WERI-Rb-1 (cell line): Measurements from ENCODE around the gene RLBP1.
A peak's percentile ranks its signal among the peaks of the same experiment; 100 is the strongest.
"Not testable (repeated sequence)": the region's sequence is repeated elsewhere in the genome, so short reads cannot be mapped to it uniquely, and the experiment has no call there.

Experiments
- DNase-seq: peaks from one replicate; pipeline ENCODE4 v3.0.0-alpha.2; 2020
- H3K27ac ChIP-seq: fragments of 250-450 bp; sonication (Bioruptor Pico); 2 replicates; pipeline ENCODE4 v1.5.1; 2020; ENCODE audit warnings: mild to moderate bottlenecking, moderate library complexity
- H3K27me3 ChIP-seq: fragments of 250-450 bp; sonication (Bioruptor Pico); 2 replicates; pipeline ENCODE4 v1.5.1; 2021; ENCODE audit warnings: mild to moderate bottlenecking, low read depth, moderate library complexity; ENCODE audit not compliant: insufficient read depth, severe bottlenecking
- H3K36me3 ChIP-seq: fragments of 250-450 bp; sonication (Bioruptor Pico); 2 replicates; pipeline ENCODE4 v1.5.1; 2020; ENCODE audit warnings: mild to moderate bottlenecking, moderate library complexity
- H3K4me3 ChIP-seq: 2 replicates; pipeline ENCODE4 v1.5.1; 2011; ENCODE audit warnings: low read depth, mild to moderate bottlenecking, control low read depth, low read length
- H3K9me3 ChIP-seq: fragments of 250-450 bp; sonication (Bioruptor Pico); 2 replicates; pipeline ENCODE4 v1.5.1; 2021; ENCODE audit warnings: mild to moderate bottlenecking, moderate library complexity; ENCODE audit not compliant: severe bottlenecking
- TF ChIP-seq, protein P1 (sequence below): IDR thresholded peaks from 2 replicates; pipeline ENCODE4 v1.5.1; 2011; ENCODE audit warnings: low read depth, mild to moderate bottlenecking, control low read depth, inconsistent platforms, low read length

The RLBP1 gene

DNA sequence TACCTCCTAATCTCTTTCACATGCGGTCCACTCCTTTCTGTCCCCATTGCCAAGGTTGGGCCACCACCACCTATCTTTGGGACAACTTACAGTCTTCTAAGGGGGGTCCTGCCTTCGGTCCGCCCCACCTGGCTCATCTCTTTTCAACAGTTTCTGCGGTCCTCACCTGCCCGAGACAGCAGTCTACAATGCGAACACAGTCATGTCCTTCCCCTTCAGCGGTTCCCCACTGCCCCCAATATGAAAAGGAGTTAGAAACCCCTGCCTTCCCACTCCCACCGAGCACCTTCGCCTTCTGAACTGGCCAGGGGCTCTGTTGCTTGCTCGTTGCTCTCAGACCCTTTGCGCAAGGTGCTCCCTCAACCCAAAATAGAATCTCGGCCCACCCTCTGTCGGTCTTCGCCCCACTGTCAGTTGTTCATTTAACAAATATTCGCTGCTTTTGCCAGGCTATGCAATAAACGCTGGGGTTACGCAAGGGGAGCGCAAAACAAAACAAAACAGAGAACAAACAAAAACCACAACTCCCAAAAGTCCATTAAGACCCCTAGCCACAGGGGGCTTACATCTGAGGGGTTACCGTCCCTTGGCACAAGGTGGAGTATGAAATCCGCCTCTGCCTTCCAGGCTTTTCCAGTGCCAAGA lies 21.8 kb upstream of the RLBP1 start:
- Histone ChIP-seq H3K27me3 (no peaks in the 10 kb centered on the region), H3K36me3 (peaks cover 22% of the 10 kb centered on the region), H3K4me3 (peak overlapping the region; percentile 93), H3K9me3 (no peaks in the 10 kb centered on the region), H3K27ac (no peak overlapping the region)
- TF ChIP-seq, protein P1, sequence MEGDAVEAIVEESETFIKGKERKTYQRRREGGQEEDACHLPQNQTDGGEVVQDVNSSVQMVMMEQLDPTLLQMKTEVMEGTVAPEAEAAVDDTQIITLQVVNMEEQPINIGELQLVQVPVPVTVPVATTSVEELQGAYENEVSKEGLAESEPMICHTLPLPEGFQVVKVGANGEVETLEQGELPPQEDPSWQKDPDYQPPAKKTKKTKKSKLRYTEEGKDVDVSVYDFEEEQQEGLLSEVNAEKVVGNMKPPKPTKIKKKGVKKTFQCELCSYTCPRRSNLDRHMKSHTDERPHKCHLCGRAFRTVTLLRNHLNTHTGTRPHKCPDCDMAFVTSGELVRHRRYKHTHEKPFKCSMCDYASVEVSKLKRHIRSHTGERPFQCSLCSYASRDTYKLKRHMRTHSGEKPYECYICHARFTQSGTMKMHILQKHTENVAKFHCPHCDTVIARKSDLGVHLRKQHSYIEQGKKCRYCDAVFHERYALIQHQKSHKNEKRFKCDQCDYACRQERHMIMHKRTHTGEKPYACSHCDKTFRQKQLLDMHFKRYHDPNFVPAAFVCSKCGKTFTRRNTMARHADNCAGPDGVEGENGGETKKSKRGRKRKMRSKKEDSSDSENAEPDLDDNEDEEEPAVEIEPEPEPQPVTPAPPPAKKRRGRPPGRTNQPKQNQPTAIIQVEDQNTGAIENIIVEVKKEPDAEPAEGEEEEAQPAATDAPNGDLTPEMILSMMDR = no peak
- DNase-seq = no peak

DNA sequence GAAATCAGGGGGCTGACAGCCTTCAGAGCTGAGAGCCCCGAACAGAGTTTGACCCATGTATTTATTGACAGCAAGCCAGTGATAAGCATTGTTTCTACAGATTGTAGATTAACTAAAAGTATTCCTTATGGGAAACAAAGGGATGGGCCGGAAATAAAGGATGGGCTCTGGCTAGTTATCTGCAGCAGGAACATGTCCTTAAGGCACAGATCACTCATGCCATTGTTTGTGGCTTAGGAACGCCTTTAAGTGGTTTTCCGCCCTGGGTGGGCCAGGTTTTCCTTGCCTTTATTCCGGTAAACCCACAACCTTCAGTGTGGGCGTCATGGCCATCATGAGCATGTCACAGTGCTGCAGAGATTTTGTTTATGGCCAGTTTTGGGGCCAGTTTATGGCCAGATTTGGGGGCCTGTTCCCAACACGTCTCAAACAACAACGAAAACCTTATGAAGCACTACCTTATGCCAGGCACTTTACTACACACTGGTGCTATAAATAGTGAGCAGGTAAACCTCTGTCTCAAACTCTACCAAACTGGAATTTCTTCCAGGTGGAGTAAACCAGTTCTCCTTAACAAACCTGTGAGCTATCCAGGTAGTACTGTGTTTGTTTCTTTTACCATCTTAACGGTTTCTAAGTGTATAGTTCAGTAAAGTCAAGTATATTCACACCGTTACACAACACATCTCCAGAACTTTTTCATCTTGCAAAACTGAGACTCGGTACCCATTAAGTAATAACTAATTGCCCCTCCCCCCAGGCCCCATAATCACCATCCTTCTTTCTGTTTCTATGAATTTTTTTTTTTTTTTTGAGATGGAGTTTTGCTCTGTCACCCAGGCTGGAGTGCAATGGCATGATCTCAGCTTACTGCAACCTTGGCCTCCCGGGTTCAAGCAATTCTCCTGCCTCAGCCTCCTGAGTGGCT lies 18.8 kb upstream of the RLBP1 start:
- not testable (repeated sequence) for H3K36me3 ChIP-seq, H3K27ac ChIP-seq, H3K9me3 ChIP-seq, H3K27me3 ChIP-seq, DNase-seq, H3K4me3 ChIP-seq

- DNase-seq = no peak
- no peaks in the 10 kb centered on the region for H3K36me3 ChIP-seq
- TF ChIP-seq, protein P1 = no peak
Measured at GRCh38 chr15:89231832-89232231, 10.5 kb upstream of the RLBP1 start.

GRCh38 chr15:89230277-89230676 lies 8.9 kb upstream of the RLBP1 start:
- Histone ChIP-seq H3K27ac (no peak overlapping the region), H3K9me3 (no peaks in the 10 kb centered on the region), H3K36me3 (no peaks in the 10 kb centered on the region), H3K4me3 (no peak overlapping the region), H3K27me3 (no peaks in the 10 kb centered on the region)
- TF ChIP-seq, protein P1 = 0 out of 2 replicates have a peak, but pooled peaks have one; percentile 15
- DNase-seq = no peak

More at GRCh38 chr15:89231832-89232231, 10.5 kb upstream of the RLBP1 start:
- H3K27ac ChIP-seq = no peak overlapping the region
- H3K4me3 ChIP-seq = no peak overlapping the region
- no peaks in the 10 kb centered on the region for H3K9me3 ChIP-seq
- H3K27me3 ChIP-seq = no peaks in the 10 kb centered on the region

- TF ChIP-seq, protein P1 = no peak
- Histone ChIP-seq H3K36me3 (no peaks in the 10 kb centered on the region), H3K27ac (no peak overlapping the region), H3K27me3 (no peaks in the 10 kb centered on the region), H3K9me3 (no peaks in the 10 kb centered on the region), H3K4me3 (no peak overlapping the region)
- no peak for DNase-seq
Measured at GRCh38 chr15:89227425-89227824, 6.0 kb upstream of the RLBP1 start.
